Brain microvascular endothelial cell (primary cell): ENCODE measurements around the gene GRM7.

Source experiments
- DNase-seq: peaks from one replicate; pipeline ENCODE4 v3.0.0-alpha.2; 2020
- H3K27ac ChIP-seq: fragments of 250-450 bp; sonication (Bioruptor Pico); 2 replicates; pipeline ENCODE4 v1.5.1; 2020; ENCODE audit warnings: mild to moderate bottlenecking, moderate library complexity
- H3K27me3 ChIP-seq: fragments of 250-450 bp; sonication (Bioruptor Pico); replicated peaks from 2 replicates; pipeline ENCODE4 v1.5.1; 2020; ENCODE audit warnings: mild to moderate bottlenecking
- H3K36me3 ChIP-seq: fragments of 250-450 bp; sonication (Bioruptor Pico); replicated peaks from 2 replicates; pipeline ENCODE4 v1.5.1; 2020; ENCODE audit warnings: mild to moderate bottlenecking
- H3K4me3 ChIP-seq: 2 replicates; pipeline ENCODE4 v1.5.1; 2011; ENCODE audit warnings: low read depth, mild to moderate bottlenecking, control low read depth, low read length, moderate library complexity
- CTCF ChIP-seq: IDR thresholded peaks from 2 replicates; pipeline ENCODE4 v1.5.1; 2011; ENCODE audit warnings: low read depth, mild to moderate bottlenecking, moderate library complexity, low read length, control low read depth, inconsistent platforms; ENCODE audit errors: missing control alignments
- in situ Hi-C: cut with HindIII; loops from 2 replicates; pipeline ENCODE4 v1.10.0; 2017; ENCODE audit warnings: low sequenced_read_pairs, low pct_ligation_motif_present

Gene GRM7

GRCh38 chr3:7410782-7411181, 549.9 kb downstream of the GRM7 start:
- DNase-seq = no peak
- in situ Hi-C loops = no loop called here
- TF ChIP-seq CTCF = no peak
- H3K36me3 ChIP-seq = no peaks in the 10 kb centered on the region
- no peak overlapping the region for H3K27ac ChIP-seq
- no peaks in the 10 kb centered on the region for H3K27me3 ChIP-seq
- no peak overlapping the region for H3K4me3 ChIP-seq

GRCh38 chr3:7421065-7421464, 560.1 kb downstream of the GRM7 start:
- H3K27me3 ChIP-seq = no peaks in the 10 kb centered on the region
- no peak overlapping the region for H3K4me3 ChIP-seq
- H3K36me3 ChIP-seq = no peaks in the 10 kb centered on the region
- no peak for TF ChIP-seq CTCF
- no peak overlapping the region for H3K27ac ChIP-seq
- in situ Hi-C loops = no loop called here
- no peak for DNase-seq

GRCh38 chr3:7423036-7423435, 562.1 kb downstream of the GRM7 start:
- H3K27me3 ChIP-seq = no peaks in the 10 kb centered on the region
- no peak for DNase-seq
- no peaks in the 10 kb centered on the region for H3K36me3 ChIP-seq
- H3K27ac ChIP-seq = no peak overlapping the region
- TF ChIP-seq CTCF = no peak
- H3K4me3 ChIP-seq = no peak overlapping the region
- in situ Hi-C loops = no loop called here

- no peak for DNase-seq
- H3K27ac ChIP-seq = no peak overlapping the region
- no peaks in the 10 kb centered on the region for H3K27me3 ChIP-seq
- H3K36me3 ChIP-seq = no peaks in the 10 kb centered on the region
- in situ Hi-C loops = no loop called here
- no peak for TF ChIP-seq CTCF
- no peak overlapping the region for H3K4me3 ChIP-seq
Observed at GRCh38 chr3:7423995-7424394, 563.1 kb downstream of the GRM7 start.

- Histone ChIP-seq H3K4me3 (no peak overlapping the region), H3K36me3 (no peaks in the 10 kb centered on the region), H3K27ac (no peak overlapping the region), H3K27me3 (no peaks in the 10 kb centered on the region)
- in situ Hi-C loops = no loop called here
- no peak for TF ChIP-seq CTCF
- DNase-seq = no peak
Observed at GRCh38 chr3:7428206-7428718, 567.3 kb downstream of the GRM7 start.

GRCh38 chr3:7432610-7433009, 571.7 kb downstream of the GRM7 start:
- Histone ChIP-seq H3K27me3 (no peaks in the 10 kb centered on the region), H3K4me3 (no peak overlapping the region), H3K36me3 (no peaks in the 10 kb centered on the region), H3K27ac (no peak overlapping the region)
- DNase-seq = no peak
- in situ Hi-C loops = no loop called here
- no peak for TF ChIP-seq CTCF
